ENCODE data around the gene SMIM7.

DNA sequence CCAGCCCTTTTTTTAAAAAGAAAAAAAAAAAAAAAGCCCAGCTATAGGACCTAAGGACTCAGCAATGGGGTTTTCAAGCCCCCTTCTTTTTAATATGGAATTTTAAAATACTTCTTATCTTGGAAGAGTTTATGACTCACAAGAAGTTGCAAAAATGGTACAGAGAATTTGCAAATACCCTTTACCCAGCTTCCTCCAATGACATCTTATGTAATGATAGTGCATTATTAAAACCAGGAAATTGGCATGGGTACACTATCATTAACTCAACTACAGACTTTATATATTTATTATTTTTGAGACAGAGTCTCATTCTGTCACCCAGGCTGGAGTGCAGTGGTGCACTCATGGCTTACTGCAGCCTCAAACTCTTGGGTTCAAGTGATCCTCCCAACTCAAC is 17.1 kb upstream of the SMIM7 start:
- TF ChIP-seq, protein P1, sequence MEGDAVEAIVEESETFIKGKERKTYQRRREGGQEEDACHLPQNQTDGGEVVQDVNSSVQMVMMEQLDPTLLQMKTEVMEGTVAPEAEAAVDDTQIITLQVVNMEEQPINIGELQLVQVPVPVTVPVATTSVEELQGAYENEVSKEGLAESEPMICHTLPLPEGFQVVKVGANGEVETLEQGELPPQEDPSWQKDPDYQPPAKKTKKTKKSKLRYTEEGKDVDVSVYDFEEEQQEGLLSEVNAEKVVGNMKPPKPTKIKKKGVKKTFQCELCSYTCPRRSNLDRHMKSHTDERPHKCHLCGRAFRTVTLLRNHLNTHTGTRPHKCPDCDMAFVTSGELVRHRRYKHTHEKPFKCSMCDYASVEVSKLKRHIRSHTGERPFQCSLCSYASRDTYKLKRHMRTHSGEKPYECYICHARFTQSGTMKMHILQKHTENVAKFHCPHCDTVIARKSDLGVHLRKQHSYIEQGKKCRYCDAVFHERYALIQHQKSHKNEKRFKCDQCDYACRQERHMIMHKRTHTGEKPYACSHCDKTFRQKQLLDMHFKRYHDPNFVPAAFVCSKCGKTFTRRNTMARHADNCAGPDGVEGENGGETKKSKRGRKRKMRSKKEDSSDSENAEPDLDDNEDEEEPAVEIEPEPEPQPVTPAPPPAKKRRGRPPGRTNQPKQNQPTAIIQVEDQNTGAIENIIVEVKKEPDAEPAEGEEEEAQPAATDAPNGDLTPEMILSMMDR (IDR thresholded peaks at IDR 0.05): no peak
- no peak for TF ChIP-seq POLR2AphosphoS5 (IDR thresholded peaks at IDR 0.05)
- no peak for TF ChIP-seq POLR2A (IDR thresholded peaks at IDR 0.05)
- TF ChIP-seq EP300 (IDR thresholded peaks at IDR 0.05): no peak

Measured in stomach (tissue), 4 donors.